ENCODE results near the gene LYRM4. TPM values are rescaled to one million over a fixed set of nuclear protein-coding genes. Genes with fewer than 3 reads are reported as not detected.

Gene LYRM4
- total and polyA plus RNA-seq, 2 experiments from 2014 or later: 51.0 to 62.0 TPM

GRCh38 chr6:5080574-5080973, 180.2 kb downstream of the LYRM4 start:
- Histone ChIP-seq H3K79me2 (replicated peaks; ENCODE audit: insufficient read depth) (no peaks in the 10 kb centered on the region), H2AFZ (no peak overlapping the region), H3K9me2 (ENCODE audit: insufficient read depth) (no peaks in the 10 kb centered on the region), H3K4me3 (no peak overlapping the region), H3K4me2 (no peak overlapping the region), H3K4me1 (ENCODE audit: insufficient read depth) (no peaks in the 10 kb centered on the region), H3F3A (replicated peaks; ENCODE audit: low read depth) (no peaks in the 10 kb centered on the region), H3K27ac (ENCODE audit: low read depth) (no peak overlapping the region), H3K36me3 (ENCODE audit: insufficient read depth) (no peaks in the 10 kb centered on the region), H4K20me1 (replicated peaks; ENCODE audit: insufficient read depth) (no peaks in the 10 kb centered on the region; the same call in 1 of the 2 replicates), H3K27me3 (ENCODE audit: insufficient read depth) (peaks cover 44% of the 10 kb centered on the region)
- no peak for TF ChIP-seq REST (IDR thresholded peaks at IDR 0.05; ENCODE audit: unreplicated experiment)
- Mint-ChIP-seq H3K9me3 (peaks cover 4% of the 10 kb centered on the region; the same call in 1 of the 3 replicates), H3K27me3 (ENCODE audit: insufficient read depth, low read depth, poor library complexity) (peaks cover 30% of the 10 kb centered on the region), H3K36me3 (ENCODE audit: low read depth) (no peaks in the 10 kb centered on the region; the same call in 2 of the 3 replicates), H3K27ac (no peak overlapping the region), H3K4me3 (no peak overlapping the region), H3K4me1 (no peaks in the 10 kb centered on the region)
- DNase-seq (ENCODE audit: low spot score): no peak
- no peak for ATAC-seq

GRCh38 chr6:5079692-5080091, 181.1 kb downstream of the LYRM4 start:
- H3K27ac Mint-ChIP-seq: no peak overlapping the region
- H3K9me2 ChIP-seq (ENCODE audit: insufficient read depth): no peaks in the 10 kb centered on the region
- peaks cover 24% of the 10 kb centered on the region for H3K27me3 Mint-ChIP-seq (ENCODE audit: insufficient read depth, low read depth, poor library complexity)
- H3K27ac ChIP-seq (ENCODE audit: low read depth): no peak overlapping the region
- H3K4me1 ChIP-seq (ENCODE audit: insufficient read depth): no peaks in the 10 kb centered on the region
- no peak overlapping the region for H3K4me3 ChIP-seq
- no peaks in the 10 kb centered on the region; the same call in 2 of the 3 replicates for H3K36me3 Mint-ChIP-seq (ENCODE audit: low read depth)
- H3F3A ChIP-seq (replicated peaks; ENCODE audit: low read depth): no peaks in the 10 kb centered on the region
- H3K36me3 ChIP-seq (ENCODE audit: insufficient read depth): no peaks in the 10 kb centered on the region
- H3K9me3 Mint-ChIP-seq: peaks cover 4% of the 10 kb centered on the region; the same call in 1 of the 3 replicates
- H3K27me3 ChIP-seq (ENCODE audit: insufficient read depth): peaks cover 35% of the 10 kb centered on the region
- no peaks in the 10 kb centered on the region; the same call in 1 of the 2 replicates for H4K20me1 ChIP-seq (replicated peaks; ENCODE audit: insufficient read depth)
- DNase-seq (ENCODE audit: low spot score): no peak
- H3K4me2 ChIP-seq: no peak overlapping the region
- H2AFZ ChIP-seq: no peak overlapping the region
- no peak for ATAC-seq
- H3K4me1 Mint-ChIP-seq: no peaks in the 10 kb centered on the region
- H3K79me2 ChIP-seq (replicated peaks; ENCODE audit: insufficient read depth): no peaks in the 10 kb centered on the region
- H3K4me3 Mint-ChIP-seq: no peak overlapping the region
- TF ChIP-seq REST (IDR thresholded peaks at IDR 0.05; ENCODE audit: unreplicated experiment) (no peak), CTCF (conservative IDR thresholded peaks at IDR 0.05; ENCODE audit: low read depth in 2 of 2) (no peak), NANOG (IDR thresholded peaks at IDR 0.05; ENCODE audit: borderline replicate concordance) (no peak), CREB1 (CRISPR knock-in tag; IDR thresholded peaks at IDR 0.05; ENCODE audit: low read depth) (no peak), ZNF114 (CRISPR knock-in tag; IDR thresholded peaks at IDR 0.05) (no peak), ZNF462 (CRISPR knock-in tag; IDR thresholded peaks at IDR 0.05) (no peak)
